Measurements from ENCODE around the gene CACNA2D3.

CACNA2D3 gene

GRCh38 chr3:54206874-54207273 lies 84.5 kb downstream of the CACNA2D3 start:
- H3K27ac Mint-ChIP-seq, result no peak overlapping the region
- peaks cover 2% of the 10 kb centered on the region for H3K27me3 Mint-ChIP-seq
- H3K4me3 Mint-ChIP-seq, result no peak overlapping the region
- peaks cover 4% of the 10 kb centered on the region for H3K9me3 Mint-ChIP-seq (ENCODE audit: low read depth)
- no peaks in the 10 kb centered on the region for H3K4me1 Mint-ChIP-seq (ENCODE audit: low read depth)
- H3K36me3 Mint-ChIP-seq, result no peaks in the 10 kb centered on the region

- Mint-ChIP-seq H3K9me3 (ENCODE audit: low read depth) (peaks cover 9% of the 10 kb centered on the region), H3K27me3 (no peaks in the 10 kb centered on the region), H3K36me3 (no peaks in the 10 kb centered on the region), H3K4me1 (ENCODE audit: low read depth) (no peaks in the 10 kb centered on the region), H3K27ac (no peak overlapping the region), H3K4me3 (no peak overlapping the region)
Observed at GRCh38 chr3:54211097-54211496, 88.7 kb downstream of the CACNA2D3 start.

- H3K4me3 Mint-ChIP-seq, result no peak overlapping the region
- peaks cover 9% of the 10 kb centered on the region for H3K9me3 Mint-ChIP-seq (ENCODE audit: low read depth)
- no peaks in the 10 kb centered on the region for H3K36me3 Mint-ChIP-seq
- no peaks in the 10 kb centered on the region for H3K27me3 Mint-ChIP-seq
- no peak overlapping the region for H3K27ac Mint-ChIP-seq
- no peaks in the 10 kb centered on the region for H3K4me1 Mint-ChIP-seq (ENCODE audit: low read depth)
Observed at GRCh38 chr3:54212723-54213122, 90.4 kb downstream of the CACNA2D3 start.

- H3K27me3 Mint-ChIP-seq, result no peaks in the 10 kb centered on the region
- no peaks in the 10 kb centered on the region for H3K36me3 Mint-ChIP-seq
Observed at GRCh38 chr3:54213907-54214306, 91.6 kb downstream of the CACNA2D3 start.

GRCh38 chr3:54214845-54215244 lies 92.5 kb downstream of the CACNA2D3 start:
- Mint-ChIP-seq H3K4me1 (ENCODE audit: low read depth) (no peaks in the 10 kb centered on the region), H3K36me3 (no peaks in the 10 kb centered on the region), H3K4me3 (no peak overlapping the region), H3K27ac (no peak overlapping the region), H3K27me3 (no peaks in the 10 kb centered on the region), H3K9me3 (ENCODE audit: low read depth) (peaks cover 9% of the 10 kb centered on the region)

More at GRCh38 chr3:54213907-54214306, 91.6 kb downstream of the CACNA2D3 start:
- H3K4me1 Mint-ChIP-seq (ENCODE audit: low read depth), result no peaks in the 10 kb centered on the region
- peaks cover 9% of the 10 kb centered on the region for H3K9me3 Mint-ChIP-seq (ENCODE audit: low read depth)
- H3K4me3 Mint-ChIP-seq, result no peak overlapping the region
- H3K27ac Mint-ChIP-seq, result no peak overlapping the region

- H3K27ac Mint-ChIP-seq, result no peak overlapping the region
- H3K9me3 Mint-ChIP-seq (ENCODE audit: low read depth), result peaks cover 9% of the 10 kb centered on the region
- H3K36me3 Mint-ChIP-seq, result no peaks in the 10 kb centered on the region
- H3K4me3 Mint-ChIP-seq, result no peak overlapping the region
- H3K4me1 Mint-ChIP-seq (ENCODE audit: low read depth), result no peaks in the 10 kb centered on the region
- no peaks in the 10 kb centered on the region for H3K27me3 Mint-ChIP-seq
Observed at GRCh38 chr3:54215521-54215920, 93.2 kb downstream of the CACNA2D3 start.

GRCh38 chr3:54217828-54218227 lies 95.5 kb downstream of the CACNA2D3 start:
- H3K36me3 Mint-ChIP-seq, result no peaks in the 10 kb centered on the region

GRCh38 chr3:54222316-54222715 lies 100.0 kb downstream of the CACNA2D3 start:
- Mint-ChIP-seq H3K4me3 (no peak overlapping the region), H3K4me1 (ENCODE audit: low read depth) (no peaks in the 10 kb centered on the region), H3K36me3 (no peaks in the 10 kb centered on the region), H3K27ac (no peak overlapping the region), H3K9me3 (ENCODE audit: low read depth) (peaks cover 7% of the 10 kb centered on the region), H3K27me3 (no peaks in the 10 kb centered on the region)

More at GRCh38 chr3:54217828-54218227, 95.5 kb downstream of the CACNA2D3 start:
- Mint-ChIP-seq H3K27me3 (no peaks in the 10 kb centered on the region), H3K4me3 (no peak overlapping the region), H3K27ac (no peak overlapping the region), H3K4me1 (ENCODE audit: low read depth) (no peaks in the 10 kb centered on the region), H3K9me3 (ENCODE audit: low read depth) (peaks cover 4% of the 10 kb centered on the region)

GRCh38 chr3:54223063-54223462 lies 100.7 kb downstream of the CACNA2D3 start:
- Mint-ChIP-seq H3K4me1 (ENCODE audit: low read depth) (no peaks in the 10 kb centered on the region), H3K27me3 (no peaks in the 10 kb centered on the region), H3K4me3 (no peak overlapping the region), H3K36me3 (no peaks in the 10 kb centered on the region), H3K27ac (no peak overlapping the region), H3K9me3 (ENCODE audit: low read depth) (peaks cover 7% of the 10 kb centered on the region)

GRCh38 chr3:54225841-54226528 lies 103.6 kb downstream of the CACNA2D3 start:
- Mint-ChIP-seq H3K9me3 (ENCODE audit: low read depth) (peaks cover 7% of the 10 kb centered on the region), H3K27me3 (no peaks in the 10 kb centered on the region), H3K4me3 (no peak overlapping the region), H3K36me3 (no peaks in the 10 kb centered on the region), H3K4me1 (ENCODE audit: low read depth) (no peaks in the 10 kb centered on the region), H3K27ac (no peak overlapping the region)

- no peak overlapping the region for H3K27ac Mint-ChIP-seq
- H3K4me3 Mint-ChIP-seq, result no peak overlapping the region
- no peaks in the 10 kb centered on the region for H3K36me3 Mint-ChIP-seq
- H3K4me1 Mint-ChIP-seq (ENCODE audit: low read depth), result no peaks in the 10 kb centered on the region
- H3K9me3 Mint-ChIP-seq (ENCODE audit: low read depth), result peaks cover 7% of the 10 kb centered on the region
- no peaks in the 10 kb centered on the region for H3K27me3 Mint-ChIP-seq
Observed at GRCh38 chr3:54228806-54229205, 106.5 kb downstream of the CACNA2D3 start.

GRCh38 chr3:54232618-54233017 lies 110.3 kb downstream of the CACNA2D3 start:
- no peaks in the 10 kb centered on the region for H3K9me3 Mint-ChIP-seq (ENCODE audit: low read depth)
- no peaks in the 10 kb centered on the region for H3K36me3 Mint-ChIP-seq
- no peaks in the 10 kb centered on the region for H3K27me3 Mint-ChIP-seq
- H3K27ac Mint-ChIP-seq, result no peak overlapping the region
- no peak overlapping the region for H3K4me3 Mint-ChIP-seq
- H3K4me1 Mint-ChIP-seq (ENCODE audit: low read depth), result no peaks in the 10 kb centered on the region

- H3K27me3 Mint-ChIP-seq, result no peaks in the 10 kb centered on the region
- no peaks in the 10 kb centered on the region for H3K4me1 Mint-ChIP-seq (ENCODE audit: low read depth)
- H3K27ac Mint-ChIP-seq, result no peak overlapping the region
- no peak overlapping the region for H3K4me3 Mint-ChIP-seq
- no peaks in the 10 kb centered on the region for H3K9me3 Mint-ChIP-seq (ENCODE audit: low read depth)
- H3K36me3 Mint-ChIP-seq, result no peaks in the 10 kb centered on the region
Observed at GRCh38 chr3:54235998-54236397, 113.6 kb downstream of the CACNA2D3 start.

- Mint-ChIP-seq H3K27ac (no peak overlapping the region), H3K27me3 (peaks cover 2% of the 10 kb centered on the region), H3K4me1 (ENCODE audit: low read depth) (no peaks in the 10 kb centered on the region), H3K36me3 (no peaks in the 10 kb centered on the region), H3K9me3 (ENCODE audit: low read depth) (no peaks in the 10 kb centered on the region), H3K4me3 (no peak overlapping the region)
Observed at GRCh38 chr3:54237109-54237508, 114.8 kb downstream of the CACNA2D3 start.

GRCh38 chr3:54237788-54238502 lies 115.6 kb downstream of the CACNA2D3 start:
- Mint-ChIP-seq H3K4me1 (ENCODE audit: low read depth) (no peaks in the 10 kb centered on the region), H3K27me3 (peaks cover 2% of the 10 kb centered on the region), H3K36me3 (no peaks in the 10 kb centered on the region), H3K9me3 (ENCODE audit: low read depth) (no peaks in the 10 kb centered on the region), H3K27ac (no peak overlapping the region), H3K4me3 (no peak overlapping the region)

GRCh38 chr3:54240309-54240708 lies 118.0 kb downstream of the CACNA2D3 start:
- no peak overlapping the region for H3K4me3 Mint-ChIP-seq
- H3K9me3 Mint-ChIP-seq (ENCODE audit: low read depth), result no peaks in the 10 kb centered on the region
- peaks cover 2% of the 10 kb centered on the region for H3K27me3 Mint-ChIP-seq
- H3K36me3 Mint-ChIP-seq, result no peaks in the 10 kb centered on the region
- no peaks in the 10 kb centered on the region for H3K4me1 Mint-ChIP-seq (ENCODE audit: low read depth)
- H3K27ac Mint-ChIP-seq, result no peak overlapping the region
